KOPT-K1 (cell line): Measurements from ENCODE around the gene OR56A1.
"Not testable (repeated sequence)": the region's sequence is repeated elsewhere in the genome, so short reads cannot be mapped to it uniquely, and the experiment has no call there.

ENCODE experiments used
- H3K27ac ChIP-seq: fragments of 200-600 bp; sonication (generic); 2 replicates; pipeline ENCODE4 v1.5.1; 2016; ENCODE audit warnings: antibody characterized with exemption, mild to moderate bottlenecking, low read depth, low read length; ENCODE audit not compliant: poor library complexity, severe bottlenecking
- H3K36me3 ChIP-seq: fragments of 200-600 bp; sonication (generic); 2 replicates; pipeline ENCODE4 v1.5.1; 2017; ENCODE audit warnings: antibody characterized with exemption, mild to moderate bottlenecking, low read length, moderate library complexity; ENCODE audit not compliant: insufficient read depth
- H3K9me3 ChIP-seq: fragments of 200-600 bp; sonication (generic); 2 replicates; pipeline ENCODE4 v1.5.1; 2017; ENCODE audit warnings: antibody characterized with exemption, low read length, mild to moderate bottlenecking; ENCODE audit not compliant: insufficient read depth, poor library complexity, severe bottlenecking

Gene OR56A1, protein sequence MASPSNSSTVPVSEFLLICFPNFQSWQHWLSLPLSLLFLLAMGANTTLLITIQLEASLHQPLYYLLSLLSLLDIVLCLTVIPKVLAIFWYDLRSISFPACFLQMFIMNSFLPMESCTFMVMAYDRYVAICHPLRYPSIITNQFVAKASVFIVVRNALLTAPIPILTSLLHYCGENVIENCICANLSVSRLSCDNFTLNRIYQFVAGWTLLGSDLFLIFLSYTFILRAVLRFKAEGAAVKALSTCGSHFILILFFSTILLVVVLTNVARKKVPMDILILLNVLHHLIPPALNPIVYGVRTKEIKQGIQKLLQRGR

DNA sequence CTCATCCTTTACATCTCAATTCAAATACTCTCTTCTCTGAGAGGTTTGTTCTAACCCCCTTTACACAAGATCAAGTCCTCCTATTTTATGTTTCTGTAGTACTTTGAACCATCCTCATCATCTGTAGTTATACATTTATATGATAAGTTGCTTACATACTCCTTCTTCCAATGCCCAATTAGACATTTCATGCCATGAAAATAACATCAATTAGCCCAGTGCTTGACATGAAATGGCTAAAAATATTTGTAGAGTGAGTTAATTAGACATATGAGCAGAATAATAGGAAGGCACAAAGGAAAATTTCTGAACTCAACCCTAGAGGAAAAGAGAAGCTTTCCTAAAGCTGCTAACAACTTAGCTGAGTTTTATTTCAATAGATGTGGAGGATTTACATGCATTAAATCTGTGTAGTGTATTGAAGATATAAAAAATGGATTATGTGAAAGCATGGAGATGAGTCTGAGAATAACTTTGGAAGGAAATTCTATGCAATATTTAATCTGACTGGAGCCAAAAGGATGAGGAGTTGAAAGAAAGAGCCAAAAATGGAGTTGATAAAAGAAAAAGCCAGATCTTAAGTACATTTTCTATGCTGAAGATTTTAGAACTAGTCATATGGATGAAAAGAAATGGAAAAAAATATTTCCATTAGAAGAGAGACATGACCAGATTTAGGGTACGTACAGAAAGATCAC is at the start of gene OR56A1:
TSS of gene OR56A1 (minus strand) at position 51 of the 698 bp plus-strand sequence. CDS start 3,066 bp downstream, outside the sequence.
- Histone ChIP-seq H3K27ac (no peak within 1 kb of the TSS), H3K36me3 (no peaks in the 10 kb centered on the region), H3K9me3 (no peaks in the 10 kb centered on the region)

DNA sequence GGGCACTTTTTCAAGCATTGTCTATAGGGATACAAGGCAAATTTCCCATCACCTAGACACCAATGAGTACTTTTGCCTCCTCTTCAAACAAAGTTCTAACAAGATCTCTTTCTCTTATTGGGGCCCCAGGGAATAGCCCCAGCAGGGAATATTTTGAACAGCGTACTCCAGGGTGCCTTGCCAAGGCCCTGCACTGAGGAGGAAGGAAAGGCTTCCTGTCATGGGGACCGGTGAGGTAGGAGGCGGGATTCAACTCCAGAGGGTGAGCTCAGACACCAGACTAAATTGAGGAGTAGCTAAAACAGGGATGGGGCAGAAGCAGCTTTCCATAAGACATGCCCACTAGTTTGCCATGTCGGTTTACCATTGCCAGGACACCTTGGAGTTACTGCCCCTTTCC is 48.9 kb upstream of the OR56A1 start:
- no peak overlapping the region for H3K27ac ChIP-seq
- H3K9me3 ChIP-seq = no peaks in the 10 kb centered on the region
- no peaks in the 10 kb centered on the region for H3K36me3 ChIP-seq

DNA sequence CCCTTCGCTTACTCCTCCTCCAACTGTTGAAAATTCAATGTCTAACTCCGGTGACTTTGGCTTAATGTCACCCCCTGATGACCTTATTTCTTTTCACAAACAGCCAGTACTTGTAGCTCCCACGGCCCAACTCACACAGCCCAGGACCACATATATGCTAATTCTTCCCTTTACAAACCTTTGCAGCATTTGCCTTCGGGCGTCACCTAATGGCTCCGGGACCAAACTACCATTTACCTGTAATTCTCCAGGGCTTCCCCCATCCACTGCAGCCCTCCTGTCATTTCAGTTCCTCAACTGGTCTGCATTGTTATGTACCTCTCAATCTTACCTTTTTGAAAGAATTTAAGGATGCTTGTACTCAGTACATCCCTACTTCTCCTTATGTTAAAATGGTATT is 47.2 kb upstream of the OR56A1 start:
- Histone ChIP-seq H3K27ac (no peak overlapping the region), H3K36me3 (no peaks in the 10 kb centered on the region), H3K9me3 (no peaks in the 10 kb centered on the region)

DNA sequence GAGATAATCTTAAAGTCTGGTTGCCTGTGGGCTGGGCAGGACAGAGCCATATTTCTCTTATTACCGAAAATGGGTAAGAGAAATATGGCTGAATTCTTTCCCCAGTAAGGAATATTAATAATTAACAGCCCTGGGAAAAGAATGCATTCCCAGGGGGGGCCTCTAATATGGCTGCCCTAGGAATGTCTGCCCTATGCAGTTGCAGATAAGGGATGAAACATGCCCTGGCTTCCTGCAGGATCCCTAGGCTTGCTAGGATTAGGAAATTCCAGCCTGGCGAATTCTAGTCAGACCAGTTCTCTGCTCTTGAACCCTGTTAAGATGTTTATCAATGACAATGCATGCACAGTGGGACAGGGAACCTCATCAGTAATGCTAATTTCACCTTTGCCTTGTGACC is 45.9 kb upstream of the OR56A1 start:
- H3K36me3 ChIP-seq, H3K9me3 ChIP-seq, H3K27ac ChIP-seq: not testable (repeated sequence)

DNA sequence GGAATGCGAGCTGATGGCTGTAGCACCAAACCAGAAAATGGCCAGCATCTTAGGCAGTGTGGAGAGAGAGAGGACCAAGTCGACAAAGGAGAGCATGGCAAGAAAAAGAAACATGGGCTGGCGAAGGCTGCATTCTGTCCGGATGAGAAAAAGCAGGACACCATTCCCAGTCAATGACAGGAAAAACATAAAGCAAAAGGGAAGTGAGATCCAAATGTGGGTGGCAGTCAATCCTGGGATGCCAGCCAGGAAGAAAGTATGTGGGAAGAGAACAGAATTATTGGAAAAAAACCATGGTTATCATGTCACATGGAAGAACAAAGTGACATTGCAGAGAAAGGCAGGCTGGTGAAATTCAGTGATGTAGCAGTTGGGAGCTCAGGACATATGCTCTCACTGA is 36.9 kb upstream of the OR56A1 start:
- no peaks in the 10 kb centered on the region for H3K9me3 ChIP-seq
- H3K36me3 ChIP-seq = no peaks in the 10 kb centered on the region
- no peak overlapping the region for H3K27ac ChIP-seq

DNA sequence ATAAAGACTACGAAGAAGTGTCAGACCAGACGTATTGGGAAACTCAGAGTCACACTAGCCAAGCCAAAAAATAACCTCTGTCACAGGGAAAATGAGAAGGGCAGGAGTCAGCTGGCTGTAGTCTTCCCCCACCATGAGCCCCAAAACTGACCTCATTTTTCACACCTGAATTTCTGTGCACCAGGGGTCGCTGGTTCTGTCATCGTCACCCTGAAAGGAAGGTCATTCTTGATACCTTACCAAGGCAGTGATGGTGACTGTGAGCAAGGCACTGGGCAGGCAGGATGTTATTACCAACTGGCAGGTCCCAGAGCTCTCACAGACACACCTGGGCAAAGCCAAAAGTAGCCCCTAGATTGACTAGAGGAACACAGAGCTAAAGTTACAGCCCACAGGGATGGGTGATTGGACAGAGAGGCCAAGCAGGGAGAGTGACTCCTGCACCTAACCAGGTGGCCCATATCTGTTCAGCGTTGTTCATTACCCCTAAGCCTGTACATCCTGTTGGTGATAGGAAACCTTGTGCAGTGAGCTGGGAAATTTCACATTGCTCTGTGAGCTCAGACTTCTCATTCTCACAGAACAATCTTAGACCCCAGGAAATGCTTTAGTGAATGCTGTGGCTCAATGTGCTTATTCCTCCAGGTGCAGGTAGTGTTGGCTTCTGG is 32.3 kb upstream of the OR56A1 start:
- no peaks in the 10 kb centered on the region for H3K36me3 ChIP-seq
- H3K9me3 ChIP-seq = no peaks in the 10 kb centered on the region
- H3K27ac ChIP-seq = no peak overlapping the region

DNA sequence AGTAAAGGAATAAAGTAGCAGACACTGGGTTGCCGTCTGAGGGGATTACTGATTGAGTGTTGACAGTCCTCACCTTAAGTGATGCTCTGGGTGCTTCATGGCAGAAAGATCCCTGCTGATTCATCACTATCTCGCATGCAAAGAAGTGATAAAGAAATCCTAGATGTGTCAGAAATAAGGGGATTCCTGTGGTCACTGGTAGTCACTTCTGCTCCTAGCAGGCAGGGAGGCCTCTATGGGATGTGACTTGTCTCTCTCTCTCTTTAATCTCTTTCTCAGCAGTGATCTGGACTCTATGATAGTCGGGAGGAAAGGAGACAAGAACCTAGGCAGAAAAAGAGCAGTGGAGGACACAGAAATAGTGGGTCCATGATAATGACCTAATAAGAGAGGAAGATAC is 30.9 kb upstream of the OR56A1 start:
- no peaks in the 10 kb centered on the region for H3K9me3 ChIP-seq
- no peak overlapping the region for H3K27ac ChIP-seq
- no peaks in the 10 kb centered on the region for H3K36me3 ChIP-seq

DNA sequence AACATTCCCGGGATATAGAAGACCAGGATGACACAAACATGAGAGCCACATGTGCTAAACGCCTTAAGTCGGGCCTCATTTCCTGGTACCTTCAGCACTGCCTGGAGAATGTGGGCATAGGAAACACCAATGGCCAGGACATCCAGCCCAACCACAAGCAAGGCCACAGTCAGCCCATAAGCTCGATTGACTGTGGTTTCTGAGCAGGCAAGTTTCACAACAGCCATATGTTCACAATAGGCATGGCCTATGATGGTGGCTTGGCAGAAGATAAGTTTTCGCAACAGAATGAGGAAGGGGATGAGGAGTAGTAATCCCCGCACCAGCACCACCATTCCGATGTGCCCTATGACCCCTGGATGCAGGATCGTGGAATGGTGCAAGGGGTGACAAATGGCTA is 26.9 kb upstream of the OR56A1 start:
- Histone ChIP-seq H3K27ac (no peak overlapping the region), H3K36me3 (no peaks in the 10 kb centered on the region), H3K9me3 (no peaks in the 10 kb centered on the region)

DNA sequence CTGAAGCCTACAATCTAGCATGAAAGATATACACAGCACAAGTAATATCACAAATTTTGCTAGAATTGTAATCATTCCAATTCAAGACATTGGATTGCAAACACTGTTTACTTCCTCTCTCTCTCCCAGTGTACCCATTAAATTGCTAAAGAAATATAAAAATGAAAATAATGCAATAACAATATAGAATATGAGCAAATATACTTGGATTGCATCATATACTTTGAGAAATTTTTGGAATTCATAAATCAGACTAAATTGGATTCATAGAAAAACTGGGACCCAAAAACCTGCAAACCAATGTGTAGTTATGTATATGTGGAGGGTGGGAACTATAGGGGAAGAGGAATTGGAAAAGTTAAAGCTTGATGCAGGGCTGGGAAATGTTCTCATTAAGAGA is 25.0 kb upstream of the OR56A1 start:
- Histone ChIP-seq H3K36me3 (no peaks in the 10 kb centered on the region), H3K9me3 (no peaks in the 10 kb centered on the region), H3K27ac (no peak overlapping the region)

DNA sequence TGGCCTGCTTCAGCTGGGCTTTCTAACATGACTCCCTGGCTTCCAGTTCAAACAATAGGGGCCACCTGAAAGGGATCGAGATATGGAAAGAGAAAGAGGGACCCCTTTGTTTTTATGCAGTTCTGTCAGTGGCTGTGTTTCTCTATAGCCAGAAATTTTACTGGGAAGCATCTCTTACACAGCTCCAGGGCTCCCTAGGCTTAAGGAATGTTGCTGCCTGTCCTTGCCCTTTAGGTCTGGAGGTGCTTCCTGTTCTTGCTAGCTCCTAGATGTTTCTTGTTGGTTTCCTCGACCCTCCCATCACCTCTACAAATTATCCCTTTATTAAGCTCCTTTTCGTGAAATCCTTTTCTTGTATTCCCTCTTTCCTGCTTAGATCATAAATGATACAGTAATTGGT is 21.8 kb upstream of the OR56A1 start:
- Histone ChIP-seq H3K36me3 (no peaks in the 10 kb centered on the region), H3K27ac (no peak overlapping the region)

DNA sequence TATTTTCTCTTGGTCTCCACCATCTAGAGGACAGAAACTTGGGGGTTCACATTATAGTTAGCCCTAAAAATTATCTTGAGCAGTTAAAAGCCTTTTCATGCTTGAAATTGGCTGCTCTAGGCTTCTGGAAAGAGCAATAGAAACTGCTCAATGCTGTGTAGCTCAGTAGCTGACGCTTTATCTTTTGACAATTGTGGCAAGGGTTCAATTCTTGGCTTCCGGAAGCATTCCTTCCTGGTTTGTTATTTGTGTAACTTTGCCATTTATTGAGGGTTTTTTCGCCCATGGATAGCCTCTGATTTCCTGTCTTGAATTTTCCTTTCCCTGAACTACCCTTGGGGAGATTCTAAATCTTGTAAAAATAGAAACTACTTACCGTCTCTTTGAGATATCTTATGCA is 10.3 kb upstream of the OR56A1 start:
- H3K9me3 ChIP-seq = no peaks in the 10 kb centered on the region
- no peaks in the 10 kb centered on the region for H3K36me3 ChIP-seq
- no peak overlapping the region for H3K27ac ChIP-seq

More for the DNA sequence above, 21.8 kb upstream of the OR56A1 start:
- H3K9me3 ChIP-seq = no peaks in the 10 kb centered on the region

DNA sequence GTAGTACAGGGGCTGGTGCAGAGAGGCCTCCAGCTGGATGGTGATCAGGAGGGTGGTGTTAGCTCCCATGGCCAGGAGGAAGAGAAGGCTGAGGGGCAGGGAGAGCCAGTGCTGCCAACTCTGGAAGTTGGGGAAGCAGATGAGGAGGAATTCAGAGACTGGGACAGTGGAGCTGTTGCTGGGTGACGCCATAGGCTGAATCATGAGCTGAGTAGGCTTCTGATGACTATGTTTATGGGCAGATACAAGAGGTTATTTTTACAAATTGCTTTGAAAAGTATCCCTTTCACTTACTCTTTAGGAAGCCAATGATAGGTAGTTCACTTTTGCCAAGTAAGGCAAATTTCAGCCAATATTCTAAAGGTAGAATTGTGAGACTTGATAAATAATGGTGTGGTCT is 3.1 kb downstream of the OR56A1 start:
- H3K36me3 ChIP-seq = no peaks in the 10 kb centered on the region
- no peak overlapping the region for H3K27ac ChIP-seq
- H3K9me3 ChIP-seq = no peaks in the 10 kb centered on the region

DNA sequence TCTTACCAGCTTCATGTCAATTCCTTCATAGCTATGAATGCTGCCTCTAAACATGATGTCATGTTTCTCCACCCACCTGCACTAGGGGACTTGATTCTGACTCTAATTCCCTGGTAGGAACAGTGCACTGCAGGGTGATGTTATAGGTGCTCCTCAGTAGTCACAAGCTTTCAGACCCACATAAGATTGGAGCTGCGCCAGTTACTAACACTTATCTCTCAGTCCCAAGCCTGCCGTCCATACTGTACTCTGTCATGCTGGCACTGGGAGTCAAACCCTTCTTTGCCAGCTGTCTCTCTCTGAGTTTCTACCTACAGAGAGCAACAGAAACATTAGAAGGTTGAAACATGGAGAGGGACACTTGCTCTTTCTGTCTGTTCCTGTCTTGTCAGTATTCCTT is 5.5 kb downstream of the OR56A1 start:
- Histone ChIP-seq H3K36me3 (no peaks in the 10 kb centered on the region), H3K27ac (no peak overlapping the region), H3K9me3 (no peaks in the 10 kb centered on the region)

DNA sequence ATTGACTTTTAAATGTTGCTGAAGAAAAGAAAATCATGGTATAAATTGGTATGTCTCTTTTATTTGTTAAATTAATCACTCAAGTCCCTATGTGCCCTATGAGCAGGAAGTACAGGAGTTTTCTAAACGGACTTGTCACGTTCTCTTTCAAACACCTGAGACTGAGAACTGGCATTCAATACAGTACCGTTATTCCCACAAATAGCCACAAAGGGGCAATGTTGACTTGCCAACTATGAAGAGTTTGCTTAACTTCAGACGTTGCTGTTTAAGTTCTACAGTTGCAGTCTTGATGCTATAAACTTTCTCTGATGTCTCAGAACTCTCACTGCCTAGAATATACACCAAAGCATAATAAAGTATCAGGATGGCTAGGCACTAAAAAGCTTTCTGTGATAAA is 7.6 kb downstream of the OR56A1 start:
- H3K9me3 ChIP-seq = no peaks in the 10 kb centered on the region
- H3K27ac ChIP-seq = no peak overlapping the region
- no peaks in the 10 kb centered on the region for H3K36me3 ChIP-seq

DNA sequence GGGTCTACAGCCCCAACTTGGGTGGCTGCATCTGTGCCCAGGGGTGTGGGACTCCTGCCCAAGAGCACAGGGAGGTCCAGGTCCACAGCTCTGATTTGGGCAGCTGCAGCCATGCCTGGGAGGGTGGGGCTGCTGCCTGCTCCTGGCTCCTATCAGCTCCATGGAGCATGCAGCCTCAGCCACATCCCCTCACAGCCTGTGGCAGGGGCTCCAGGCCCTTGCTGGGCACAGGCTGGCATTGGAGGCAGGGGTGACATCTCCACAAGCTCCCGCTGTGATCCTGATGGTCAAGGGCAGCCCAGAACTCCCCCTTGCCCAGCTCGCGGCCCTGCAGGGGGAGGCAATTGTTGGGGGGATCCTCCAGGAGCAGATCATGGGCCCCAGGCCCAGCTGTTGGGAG is 17.5 kb downstream of the OR56A1 start:
- Histone ChIP-seq H3K27ac (no peak overlapping the region), H3K36me3 (no peaks in the 10 kb centered on the region), H3K9me3 (no peaks in the 10 kb centered on the region)
